Vagina (tissue), 2 donors: ENCODE data around the gene EXO1. TPM values are rescaled to one million over a fixed set of nuclear protein-coding genes. Genes with fewer than 3 reads are reported as not detected.
"Not testable (repeated sequence)": the region's sequence is repeated elsewhere in the genome, so short reads cannot be mapped to it uniquely, and the experiment has no call there.

ENCODE experiments used
- DNase-seq, 2 donors: peaks; one replicate each; pipeline ENCODE4 v3.0.0-alpha.2; 2017; ENCODE audit errors: extremely low spot score in 2 of 2
- H3K27ac ChIP-seq: fragments of 200-600 bp; sonication (generic); one replicate; pipeline ENCODE4 v1.5.1; 2019
- H3K27me3 ChIP-seq: fragments of 200-600 bp; sonication (generic); one replicate; pipeline ENCODE4 v1.5.1; 2019
- H3K36me3 ChIP-seq, 2 donors: fragments of 200-600 bp; sonication (generic); one replicate each; pipeline ENCODE4 v1.5.1; 2017 to 2019
- H3K4me1 ChIP-seq: fragments of 200-600 bp; sonication (generic); one replicate; pipeline ENCODE4 v1.5.1; 2019
- H3K4me3 ChIP-seq, 2 donors: fragments of 200-600 bp; sonication (generic); 1 replicate in 1 of 2; 2 replicates in 1 of 2; pipeline ENCODE4 v1.5.1; 2016 to 2019
- H3K9me3 ChIP-seq: fragments of 200-600 bp; sonication (generic); one replicate; pipeline ENCODE4 v1.5.1; 2019
- CTCF ChIP-seq, 3 experiments: fragments of 450-650 bp in 2 of 3; fragments of 200-600 bp in 1 of 3; sonication (generic) in 1 of 3; IDR thresholded peaks; one replicate each; pipeline ENCODE4 v1.5.1; 2017 to 2019; ENCODE audit warnings: antibody characterized with exemption in 3 of 3, mild to moderate bottlenecking in 2 of 3, moderate library complexity in 2 of 3
- POLR2A ChIP-seq, 2 donors: fragments of 450-650 bp; IDR thresholded peaks; one replicate each; pipeline ENCODE4 v1.6.1; 2017; ENCODE audit warnings: antibody characterized with exemption in 2 of 2, mild to moderate bottlenecking in 2 of 2, moderate library complexity in 2 of 2
- POLR2AphosphoS5 ChIP-seq, 2 donors: sonication (generic); formaldehyde crosslinking; IDR thresholded peaks; one replicate each; pipeline ENCODE4 v1.9.0; 2017; ENCODE audit warnings: antibody characterized with exemption in 2 of 2, mild to moderate bottlenecking in 2 of 2, low read depth in 1 of 2; ENCODE audit not compliant: insufficient read depth in 1 of 2
- intact Hi-C: fragments of 100-400 bp; cut with DNase I; formaldehyde crosslinking; loops from one replicate; pipeline ENCODE4 v1.15.1; 2023
- total RNA-seq: library from RNA; depleted of rRNA; stranded (reverse); fragments of >200 nt; gene quantifications from one replicate; pipeline ENCODE4 v1.2.3, GENCODE V29; 2016

The EXO1 gene
- total RNA-seq: 10.6 TPM

GRCh38 chr1:241847796-241848685, at the start of gene EXO1:
TSS of gene EXO1 (plus strand) at chr1:241848204. CDS start at chr1:241850426, 2,222 bp downstream.
- H3K27ac ChIP-seq: peak within 1 kb of the TSS; percentile 98
- H3K27me3 ChIP-seq: no peaks in the 10 kb centered on the region
- H3K36me3 ChIP-seq: no peaks in the 10 kb centered on the region
- no peak for TF ChIP-seq POLR2A (IDR thresholded peaks at IDR 0.05)
- TF ChIP-seq POLR2AphosphoS5 (IDR thresholded peaks at IDR 0.05; ENCODE audit: insufficient read depth in 1 of 2, low read depth in 1 of 2): peak; percentile 79 to 91
- TF ChIP-seq CTCF (IDR thresholded peaks at IDR 0.05): peak in 2 of 3 experiments; percentile 15 to 39
- peak in 1 of 2 donors; percentile 89 for DNase-seq
- H3K9me3 ChIP-seq: no peaks in the 10 kb centered on the region
- H3K4me1 ChIP-seq: peaks cover 13% of the 10 kb centered on the region
- H3K4me3 ChIP-seq: peak within 1 kb of the TSS; percentile 70 to 86
- intact Hi-C loops: loop anchor here (10.0 kb wide), 1 partner anchor 233 kb away; no protein-coding TSS in a partner anchor

GRCh38 chr1:241799416-241799815, 48.6 kb upstream of the EXO1 start:
- Histone ChIP-seq H3K9me3 (no peaks in the 10 kb centered on the region), H3K36me3 (no peaks in the 10 kb centered on the region), H3K27me3 (no peaks in the 10 kb centered on the region), H3K27ac (no peak overlapping the region), H3K4me3 (no peak overlapping the region), H3K4me1 (no peaks in the 10 kb centered on the region)
- intact Hi-C loops: no loop called here
- no peak for DNase-seq
- TF ChIP-seq CTCF (IDR thresholded peaks at IDR 0.05) (no peak), POLR2AphosphoS5 (IDR thresholded peaks at IDR 0.05; ENCODE audit: insufficient read depth in 1 of 2, low read depth in 1 of 2) (no peak), POLR2A (IDR thresholded peaks at IDR 0.05) (no peak)

- DNase-seq: no peak
- Histone ChIP-seq H3K27ac (no peak overlapping the region), H3K4me3 (no peak overlapping the region), H3K4me1 (no peaks in the 10 kb centered on the region), H3K36me3 (no peaks in the 10 kb centered on the region), H3K9me3 (no peaks in the 10 kb centered on the region), H3K27me3 (no peaks in the 10 kb centered on the region)
- intact Hi-C loops: no loop called here
- no peak for TF ChIP-seq POLR2AphosphoS5 (IDR thresholded peaks at IDR 0.05; ENCODE audit: insufficient read depth in 1 of 2, low read depth in 1 of 2)
- TF ChIP-seq CTCF (IDR thresholded peaks at IDR 0.05): no peak
Observed at GRCh38 chr1:241800640-241801039, 47.4 kb upstream of the EXO1 start.

- Histone ChIP-seq H3K4me1 (no peaks in the 10 kb centered on the region), H3K36me3 (no peaks in the 10 kb centered on the region), H3K27me3 (no peaks in the 10 kb centered on the region), H3K4me3 (no peak overlapping the region), H3K27ac (no peak overlapping the region), H3K9me3 (no peaks in the 10 kb centered on the region)
- DNase-seq: no peak
- TF ChIP-seq POLR2AphosphoS5 (IDR thresholded peaks at IDR 0.05; ENCODE audit: insufficient read depth in 1 of 2, low read depth in 1 of 2) (no peak), CTCF (IDR thresholded peaks at IDR 0.05) (no peak), POLR2A (IDR thresholded peaks at IDR 0.05) (no peak)
- intact Hi-C loops: no loop called here
Observed at GRCh38 chr1:241802863-241803262, 45.1 kb upstream of the EXO1 start.

GRCh38 chr1:241804706-241805105, 43.3 kb upstream of the EXO1 start:
- H3K4me3 ChIP-seq, H3K27me3 ChIP-seq, DNase-seq, H3K9me3 ChIP-seq, H3K36me3 ChIP-seq, H3K27ac ChIP-seq, intact Hi-C loops, H3K4me1 ChIP-seq: not testable (repeated sequence)
